HUES6 (cell line): ENCODE data around the gene CACNG4.
"Not testable (repeated sequence)": the region's sequence is repeated elsewhere in the genome, so short reads cannot be mapped to it uniquely, and the experiment has no call there.

Source experiments
- H3K27ac ChIP-seq: 2 replicates; pipeline ENCODE4 v1.7.0; 2013; ENCODE audit warnings: low read depth, mild to moderate bottlenecking, low read length, inconsistent platforms
- H3K27me3 ChIP-seq: 2 replicates; pipeline ENCODE4 v1.6.1; 2013; ENCODE audit warnings: low read length; ENCODE audit not compliant: control insufficient read depth, insufficient read depth
- H3K36me3 ChIP-seq: 2 replicates; pipeline ENCODE4 v1.6.1; 2013; ENCODE audit warnings: low read length; ENCODE audit not compliant: control insufficient read depth, insufficient read depth
- H3K4me1 ChIP-seq: 2 replicates; pipeline ENCODE4 v1.6.1; 2013; ENCODE audit warnings: low read length; ENCODE audit not compliant: control insufficient read depth, insufficient read depth
- H3K4me3 ChIP-seq: 2 replicates; pipeline ENCODE4 v1.5.1; 2013; ENCODE audit warnings: low read depth, low read length
- H3K9ac ChIP-seq: one replicate; pipeline ENCODE4 v1.6.1; 2013; ENCODE audit warnings: mild to moderate bottlenecking, low read length
- H3K9me3 ChIP-seq: 2 replicates; pipeline ENCODE4 v1.6.1; 2013; ENCODE audit warnings: low read depth, low read length; ENCODE audit not compliant: control insufficient read depth, insufficient read depth

CACNG4 gene

DNA sequence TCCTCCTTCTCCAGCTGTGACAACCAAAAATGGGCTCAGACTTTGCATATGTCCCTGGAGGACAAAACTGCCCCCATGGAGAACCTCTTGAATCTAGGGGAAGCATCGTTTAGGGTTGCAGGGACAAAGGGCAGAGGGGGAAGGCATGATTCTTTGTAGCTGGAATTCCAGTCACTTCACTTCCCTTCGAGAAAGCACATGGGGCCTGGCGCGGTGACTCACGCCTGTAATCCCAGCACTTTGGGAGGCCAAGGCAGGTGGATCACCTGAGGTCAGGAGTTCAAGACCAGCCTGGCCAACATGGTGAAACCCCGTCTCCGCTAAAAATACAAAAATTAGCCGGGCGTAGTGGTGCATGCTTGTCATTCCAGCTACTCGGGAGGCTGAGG lies 7.9 kb downstream of the CACNG4 start:
- H3K4me3 ChIP-seq, H3K9me3 ChIP-seq, H3K27ac ChIP-seq, H3K9ac ChIP-seq, H3K4me1 ChIP-seq, H3K36me3 ChIP-seq: not testable (repeated sequence)
- peaks cover 17% of the 10 kb centered on the region for H3K27me3 ChIP-seq

DNA sequence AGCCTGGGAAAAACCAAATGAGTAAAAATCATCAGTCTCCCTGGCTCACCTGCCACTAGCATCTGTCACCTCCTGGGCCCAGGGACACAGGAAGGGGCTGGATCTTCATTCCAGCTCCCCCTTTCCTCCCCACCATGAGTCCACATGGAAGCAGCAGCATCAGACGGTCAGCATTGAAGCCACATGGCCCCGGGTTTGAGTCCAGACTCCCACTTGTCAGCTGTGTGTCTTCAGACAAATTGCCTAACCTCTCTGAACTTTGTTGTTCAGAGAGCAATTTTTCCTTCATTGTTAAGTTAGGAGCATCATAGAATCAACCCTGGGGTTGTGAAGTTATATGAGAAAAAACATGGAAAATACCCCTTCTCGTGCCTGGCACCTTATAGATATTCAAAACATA lies 10.7 kb downstream of the CACNG4 start:
- peaks cover 6% of the 10 kb centered on the region; the same call in 1 of the 2 replicates for H3K4me1 ChIP-seq

GRCh38 chr17:66975614-66976378 lies 11.3 kb downstream of the CACNG4 start:
- Histone ChIP-seq H3K9ac (no peak overlapping the region), H3K4me1 (peaks cover 6% of the 10 kb centered on the region; the same call in 1 of the 2 replicates), H3K4me3 (no peak overlapping the region), H3K27ac (no peak overlapping the region), H3K36me3 (no peaks in the 10 kb centered on the region), H3K27me3 (no peaks in the 10 kb centered on the region), H3K9me3 (no peaks in the 10 kb centered on the region)

More for the DNA sequence above, 10.7 kb downstream of the CACNG4 start:
- Histone ChIP-seq H3K27ac (no peak overlapping the region), H3K9me3 (no peaks in the 10 kb centered on the region), H3K36me3 (no peaks in the 10 kb centered on the region), H3K4me3 (no peak overlapping the region), H3K9ac (no peak overlapping the region), H3K27me3 (no peaks in the 10 kb centered on the region)

GRCh38 chr17:66976379-66976663 lies 11.8 kb downstream of the CACNG4 start:
- no peaks in the 10 kb centered on the region for H3K9me3 ChIP-seq
- no peaks in the 10 kb centered on the region for H3K27me3 ChIP-seq
- no peaks in the 10 kb centered on the region for H3K36me3 ChIP-seq
- H3K9ac ChIP-seq: no peak overlapping the region
- no peak overlapping the region for H3K27ac ChIP-seq
- H3K4me1 ChIP-seq: peaks cover 6% of the 10 kb centered on the region; the same call in 1 of the 2 replicates
- no peak overlapping the region for H3K4me3 ChIP-seq

DNA sequence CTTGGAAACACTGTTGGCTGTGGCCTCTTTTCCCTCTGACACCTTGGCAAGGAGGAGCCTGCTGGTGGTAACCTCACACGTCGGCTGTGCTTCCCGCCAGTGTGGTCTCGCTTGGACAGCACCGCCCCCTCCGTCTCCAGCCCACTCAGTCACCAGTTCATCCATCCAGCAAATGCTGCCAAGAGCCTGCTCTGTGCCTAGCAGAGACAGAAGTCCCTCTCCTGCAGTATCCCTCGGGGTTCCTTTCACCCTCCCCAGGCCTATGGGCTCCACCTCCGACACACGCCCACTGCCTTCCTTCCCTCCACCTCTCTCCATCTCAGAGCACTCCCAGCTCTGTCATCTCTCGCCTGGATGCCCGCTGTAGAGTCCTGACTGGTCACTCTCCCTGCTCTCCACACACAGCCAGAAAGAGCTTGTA lies 12.3 kb downstream of the CACNG4 start:
- H3K9me3 ChIP-seq: no peaks in the 10 kb centered on the region
- H3K27me3 ChIP-seq: no peaks in the 10 kb centered on the region
- H3K9ac ChIP-seq: no peak overlapping the region
- H3K4me3 ChIP-seq: no peak overlapping the region
- H3K4me1 ChIP-seq: peaks cover 6% of the 10 kb centered on the region; the same call in 1 of the 2 replicates
- H3K27ac ChIP-seq: no peak overlapping the region
- no peaks in the 10 kb centered on the region for H3K36me3 ChIP-seq

DNA sequence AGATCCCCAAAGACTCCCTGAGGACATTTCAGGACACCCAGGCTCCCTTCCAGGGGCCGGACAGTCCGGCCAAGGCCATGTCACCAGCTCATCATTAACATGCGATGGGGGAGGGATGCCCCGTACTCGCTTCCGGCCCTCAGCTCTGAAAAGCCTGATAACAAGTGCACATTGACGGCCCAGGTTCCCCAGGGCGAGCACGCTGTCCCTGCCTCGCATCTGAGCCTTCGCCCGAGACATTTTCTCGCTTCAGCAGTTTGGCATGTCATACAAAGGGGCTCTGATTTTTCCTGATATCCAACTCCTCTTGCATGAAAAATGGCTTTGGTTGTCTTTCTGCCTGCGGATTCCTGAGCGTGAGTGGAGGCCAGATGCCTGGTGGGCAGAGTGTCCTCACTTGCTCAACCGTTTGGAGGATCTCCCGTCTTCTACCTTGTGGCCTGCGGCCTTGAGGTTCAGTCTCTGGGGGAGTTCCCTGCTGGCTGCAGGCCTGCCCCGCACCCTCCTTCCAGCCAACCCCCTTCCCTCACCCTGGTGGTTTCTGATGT lies 14.1 kb downstream of the CACNG4 start:
- no peak overlapping the region for H3K4me3 ChIP-seq
- peaks cover 6% of the 10 kb centered on the region; the same call in 1 of the 2 replicates for H3K4me1 ChIP-seq
- no peak overlapping the region for H3K9ac ChIP-seq
- no peaks in the 10 kb centered on the region for H3K27me3 ChIP-seq
- H3K27ac ChIP-seq: no peak overlapping the region
- H3K9me3 ChIP-seq: 0 out of 2 replicates have a peak, but pooled peaks cover 3% of the 10 kb centered on the region
- H3K36me3 ChIP-seq: no peaks in the 10 kb centered on the region

DNA sequence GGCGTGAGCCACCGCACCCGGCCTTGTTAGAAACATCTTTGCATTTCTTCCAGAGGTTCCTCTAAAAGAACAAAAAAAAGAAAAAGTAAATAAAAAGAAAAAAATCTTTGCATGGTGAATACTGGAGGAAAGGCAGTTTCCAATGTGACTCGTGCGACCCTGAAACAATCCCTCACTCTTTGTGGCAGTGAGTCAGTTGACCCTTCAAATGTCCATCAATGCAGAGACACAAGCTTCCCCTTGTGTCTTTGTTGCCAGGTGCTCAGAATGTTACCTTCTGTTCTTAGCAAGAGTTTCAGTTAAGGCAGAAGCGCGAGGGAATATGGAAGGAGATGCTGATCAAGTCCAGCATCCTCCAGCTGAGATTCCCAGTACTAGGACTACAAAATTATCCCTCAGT lies 16.4 kb downstream of the CACNG4 start:
- no peak overlapping the region for H3K27ac ChIP-seq
- H3K27me3 ChIP-seq: no peaks in the 10 kb centered on the region
- no peak overlapping the region for H3K4me3 ChIP-seq

DNA sequence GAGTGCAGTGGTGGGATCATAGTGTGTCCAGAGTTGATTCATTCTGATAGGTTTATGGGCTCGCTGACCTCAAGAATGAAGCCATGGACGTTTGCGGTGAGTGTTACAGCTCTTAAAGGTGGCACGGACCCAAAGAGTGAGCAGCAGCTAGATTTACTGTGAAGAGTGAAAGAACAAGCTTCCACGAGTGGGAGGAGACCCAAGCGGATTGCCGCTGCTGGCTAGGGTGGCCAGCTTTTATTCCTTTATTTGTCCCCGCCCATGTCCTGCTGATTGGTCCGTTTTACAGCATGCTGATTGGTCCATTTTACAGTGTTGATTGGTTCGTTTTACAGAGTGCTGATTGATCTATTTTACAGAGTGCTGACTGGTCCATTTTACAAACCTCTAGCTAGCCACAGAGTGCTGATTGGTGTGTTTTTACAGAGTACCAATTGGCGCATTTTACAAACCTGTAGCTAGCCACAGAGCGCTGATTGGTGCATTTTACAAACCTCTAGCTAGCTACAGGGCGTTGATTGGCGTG lies 17.5 kb downstream of the CACNG4 start:
- Histone ChIP-seq H3K9ac (no peak overlapping the region), H3K4me3 (no peak overlapping the region), H3K9me3 (0 out of 2 replicates have a peak, but pooled peaks cover 3% of the 10 kb centered on the region), H3K36me3 (no peaks in the 10 kb centered on the region), H3K27me3 (no peaks in the 10 kb centered on the region), H3K27ac (no peak overlapping the region), H3K4me1 (0 out of 2 replicates have a peak, but pooled peaks cover 3% of the 10 kb centered on the region)

More for the DNA sequence above, 16.4 kb downstream of the CACNG4 start:
- Histone ChIP-seq H3K36me3 (no peaks in the 10 kb centered on the region), H3K9me3 (0 out of 2 replicates have a peak, but pooled peaks cover 3% of the 10 kb centered on the region), H3K9ac (no peak overlapping the region), H3K4me1 (peaks cover 6% of the 10 kb centered on the region; the same call in 1 of the 2 replicates)

GRCh38 chr17:66983414-66984021 lies 19.0 kb downstream of the CACNG4 start:
- Histone ChIP-seq H3K27ac (no peak overlapping the region), H3K9me3 (0 out of 2 replicates have a peak, but pooled peaks cover 3% of the 10 kb centered on the region), H3K4me3 (no peak overlapping the region), H3K4me1 (0 out of 2 replicates have a peak, but pooled peaks cover 3% of the 10 kb centered on the region), H3K27me3 (no peaks in the 10 kb centered on the region; the same call in 1 of the 2 replicates), H3K36me3 (no peaks in the 10 kb centered on the region), H3K9ac (no peak overlapping the region)

DNA sequence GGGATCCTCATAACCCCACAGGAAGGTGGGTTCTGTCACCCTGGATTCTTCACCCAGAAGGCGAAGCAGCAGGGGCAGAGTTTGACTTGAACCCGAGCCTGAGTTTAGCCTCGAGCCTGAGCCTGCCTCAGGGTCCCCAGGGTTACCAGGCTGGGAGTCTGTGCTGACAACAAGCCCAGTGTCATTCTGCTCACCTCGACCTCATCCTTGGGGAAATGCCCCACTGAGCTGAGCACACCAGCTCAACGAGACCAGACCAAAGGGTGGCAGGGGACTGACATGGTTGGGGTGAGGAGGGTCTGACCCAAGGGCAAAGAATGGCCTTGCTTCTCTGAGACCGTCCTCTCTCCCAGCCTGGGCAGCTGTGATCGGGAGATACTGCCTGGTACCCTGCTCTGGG lies 20.2 kb downstream of the CACNG4 start:
- Histone ChIP-seq H3K27ac (no peak overlapping the region), H3K9me3 (0 out of 2 replicates have a peak, but pooled peaks cover 3% of the 10 kb centered on the region), H3K36me3 (no peaks in the 10 kb centered on the region), H3K4me1 (no peaks in the 10 kb centered on the region), H3K27me3 (no peaks in the 10 kb centered on the region; the same call in 1 of the 2 replicates), H3K4me3 (no peak overlapping the region), H3K9ac (no peak overlapping the region)
